HL-60/S4 treated with retinoic acid at 250 ng/mL for 4 days and 3 days (cell line): ENCODE results near the gene RIMKLB.
"Not testable (repeated sequence)": the region's sequence is repeated elsewhere in the genome, so short reads cannot be mapped to it uniquely, and the experiment has no call there.

Source experiments
- in situ Hi-C: fragments of 300-500 bp; cut with MboI; formaldehyde crosslinking; loops from 2 replicates; pipeline ENCODE4 v1.7.0; 2022; ENCODE audit warnings: low sequenced_read_pairs

The RIMKLB gene

DNA sequence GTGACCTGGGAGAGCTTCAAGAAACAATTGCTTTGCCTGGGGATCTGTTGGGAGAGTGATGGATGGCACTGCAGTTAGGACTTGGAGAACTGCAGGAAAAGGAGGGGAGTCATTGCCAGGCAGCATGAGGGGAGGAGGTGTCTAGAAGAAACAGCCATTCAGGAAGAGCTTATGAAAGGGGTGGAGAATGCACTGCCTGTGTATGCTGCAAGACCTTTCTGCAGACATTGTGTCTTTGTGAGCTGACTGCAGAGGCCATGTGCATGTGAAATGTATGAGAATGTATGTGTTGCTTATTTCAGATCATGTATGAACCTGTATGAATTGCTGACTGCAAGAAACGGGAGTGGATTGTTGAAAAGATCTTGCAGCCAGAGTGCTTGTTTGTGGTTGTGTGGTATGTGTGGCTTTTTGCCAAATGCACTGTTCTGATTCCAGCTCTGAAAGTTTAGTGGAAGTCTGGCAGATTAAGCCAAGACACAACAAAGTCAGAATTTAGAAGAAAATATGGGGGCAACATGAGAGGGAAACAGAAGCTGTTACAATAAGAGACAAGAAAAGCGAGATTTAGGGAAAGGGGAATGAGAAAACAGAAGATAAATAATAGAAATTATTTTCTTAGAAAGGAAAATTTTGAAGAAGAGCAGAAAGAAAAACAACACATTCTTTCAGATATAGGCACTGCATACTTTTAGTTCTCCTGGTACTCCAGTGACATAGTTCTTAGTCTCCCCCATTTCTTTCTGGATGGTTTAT lies 9.8 kb upstream of the RIMKLB start:
- in situ Hi-C loops: loop anchor here (10.0 to 25.0 kb wide), 2 partner anchors 174 to 357 kb away; no protein-coding TSS in a partner anchor

DNA sequence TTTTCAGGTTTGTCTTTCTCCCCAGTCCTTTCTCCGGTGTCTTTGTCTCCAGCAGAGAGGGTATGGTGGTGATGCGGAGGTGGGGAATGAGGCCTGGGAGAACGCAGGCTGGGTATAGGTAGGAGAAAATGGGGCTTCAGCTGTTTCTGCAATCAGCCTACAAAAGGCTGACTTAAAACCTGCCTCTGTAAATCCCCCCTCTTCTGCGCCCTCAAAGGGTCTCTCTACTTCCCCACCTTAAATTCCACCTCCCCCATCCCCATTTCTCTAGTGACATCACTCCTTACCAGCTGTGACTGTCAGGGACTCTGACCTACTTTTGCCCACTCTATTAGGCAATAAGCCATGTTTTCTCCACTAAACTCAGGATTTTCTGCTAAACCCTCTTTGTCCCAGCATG lies 8.1 kb upstream of the RIMKLB start:
- in situ Hi-C loops: loop anchor here (10.0 to 25.0 kb wide), 2 partner anchors 173 to 355 kb away; no protein-coding TSS in a partner anchor

DNA sequence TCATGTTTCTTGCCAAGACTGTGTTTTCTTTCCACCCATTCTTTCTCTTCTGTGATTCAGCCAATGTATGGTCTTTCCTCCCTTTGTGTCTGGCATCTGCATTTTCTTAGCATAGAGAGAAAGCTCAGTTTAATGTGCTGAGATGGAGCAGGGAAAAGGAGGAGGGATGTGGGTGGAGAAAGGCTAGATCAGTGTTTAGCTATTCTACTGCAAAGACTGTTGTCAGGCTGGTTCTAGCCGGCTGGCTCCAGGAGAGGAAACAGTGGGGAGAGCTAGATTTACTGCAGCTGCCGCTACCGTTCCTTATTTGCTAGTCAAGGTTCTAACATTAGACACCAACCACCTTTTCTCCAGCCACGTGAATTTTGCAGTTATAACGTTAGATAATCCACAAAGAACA lies 5.2 kb upstream of the RIMKLB start:
- in situ Hi-C loops: loop anchor here (25.0 kb wide), 1 partner anchor 170 kb away; no protein-coding TSS in a partner anchor

DNA sequence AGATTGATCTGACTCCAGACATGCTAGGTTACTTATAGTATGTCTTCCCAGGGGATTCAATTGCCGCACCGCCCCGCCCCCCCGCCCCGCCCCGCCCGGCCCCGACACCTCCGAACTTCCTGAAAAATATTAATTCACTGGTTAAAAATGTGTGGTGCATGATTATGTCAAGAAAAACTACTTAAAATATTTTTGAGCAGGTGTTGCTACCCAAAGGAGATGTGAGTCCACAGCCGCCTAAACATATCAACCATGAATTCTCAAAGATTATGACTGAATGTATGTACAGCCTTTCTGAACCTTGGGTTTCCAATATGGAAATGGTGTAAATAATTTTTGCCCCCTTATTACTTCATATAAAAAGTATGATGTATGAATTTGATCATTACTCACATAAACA lies 2.7 kb upstream of the RIMKLB start:
- in situ Hi-C loops: loop anchor here (25.0 kb wide), 1 partner anchor 167 kb away; no protein-coding TSS in a partner anchor

DNA sequence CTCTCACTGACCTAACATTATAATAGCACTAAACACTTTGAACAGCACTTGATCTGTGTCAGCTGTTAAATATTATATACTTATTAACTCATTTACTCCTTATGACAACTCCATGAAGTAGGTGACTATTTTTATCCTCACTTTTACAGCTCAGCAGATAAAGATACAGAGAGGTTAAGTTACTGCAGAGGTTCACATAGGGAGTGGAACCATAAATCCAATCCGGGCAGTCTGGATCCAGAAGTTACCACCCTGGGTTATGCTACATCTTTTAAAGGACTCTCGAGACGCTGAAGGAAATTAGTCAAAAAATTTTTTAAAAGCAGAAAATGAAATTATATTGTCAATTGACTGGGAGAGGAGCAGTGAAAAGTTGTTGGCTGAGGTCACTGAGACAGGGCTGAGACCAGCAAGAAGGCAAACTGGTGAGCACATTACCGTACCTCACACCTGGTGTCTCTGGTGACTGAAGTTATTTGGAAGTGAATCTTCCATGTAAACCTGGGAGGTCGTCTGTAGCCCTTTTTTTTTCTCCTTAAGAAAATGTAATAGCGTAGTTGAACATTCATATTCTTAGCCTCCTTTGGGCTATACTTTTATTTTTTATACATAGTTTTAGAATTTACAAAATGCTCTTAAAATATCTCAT lies 1.2 kb upstream of the RIMKLB start:
- in situ Hi-C loops: loop anchor here (25.0 kb wide), 1 partner anchor 166 kb away; no protein-coding TSS in a partner anchor

DNA sequence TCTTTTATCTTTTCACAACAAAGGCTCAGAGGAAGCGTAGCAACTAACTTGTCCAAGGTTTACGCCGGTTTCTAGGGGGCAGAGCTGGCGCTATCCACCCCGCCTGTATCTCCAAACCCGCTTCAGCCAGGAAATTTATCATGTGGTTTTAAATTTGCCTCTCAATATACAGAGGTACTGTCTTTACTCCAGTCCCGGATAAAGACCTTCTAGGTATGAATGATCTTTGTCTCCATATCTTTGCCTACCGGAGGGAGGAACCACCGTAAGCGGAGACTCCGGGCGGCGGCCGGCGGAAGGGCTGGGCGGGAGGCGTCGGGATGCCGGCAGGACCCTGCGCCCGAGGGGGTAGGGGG lies 693 bp upstream of the RIMKLB start:
- in situ Hi-C loops: loop anchor here (25.0 kb wide), 1 partner anchor 165 kb away; no protein-coding TSS in a partner anchor

DNA sequence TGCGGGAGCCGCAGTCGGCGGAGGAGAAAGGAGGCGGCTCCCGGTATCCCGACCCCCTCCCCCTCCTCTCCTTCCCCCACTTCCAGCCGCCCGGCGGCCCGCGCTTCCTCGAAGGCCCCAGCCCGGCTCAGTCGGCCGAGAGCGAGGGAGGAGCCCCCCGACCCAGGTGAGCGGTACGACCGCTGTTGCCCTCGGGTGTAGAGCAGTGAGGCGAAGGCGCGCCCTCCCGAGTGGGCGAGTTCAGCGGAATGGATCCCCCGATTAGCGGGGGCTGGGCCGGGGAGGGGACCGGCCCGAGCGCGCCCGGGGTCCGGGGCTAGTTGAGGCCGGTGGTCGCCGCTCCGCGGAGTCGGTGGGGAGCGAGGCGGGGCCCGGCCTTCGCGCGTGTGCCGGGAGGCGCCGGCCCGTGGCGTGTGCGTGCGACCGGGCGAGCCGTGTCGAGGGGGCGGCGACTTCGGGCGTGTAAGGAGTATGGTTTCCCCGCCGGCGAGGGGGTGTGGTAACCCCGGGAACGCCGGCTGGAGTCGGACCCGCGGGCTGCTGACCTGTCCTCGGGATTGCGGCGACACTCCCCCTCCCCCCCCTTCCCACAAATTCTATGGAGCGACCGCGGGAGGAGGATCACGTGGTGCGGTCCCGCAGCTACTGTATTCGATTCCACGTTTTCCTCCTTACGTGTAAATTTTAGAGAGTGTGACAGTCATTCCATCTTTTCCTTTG lies 501 bp downstream of the RIMKLB start:
- in situ Hi-C loops: loop anchor here (25.0 kb wide), 1 partner anchor 164 kb away; no protein-coding TSS in a partner anchor

DNA sequence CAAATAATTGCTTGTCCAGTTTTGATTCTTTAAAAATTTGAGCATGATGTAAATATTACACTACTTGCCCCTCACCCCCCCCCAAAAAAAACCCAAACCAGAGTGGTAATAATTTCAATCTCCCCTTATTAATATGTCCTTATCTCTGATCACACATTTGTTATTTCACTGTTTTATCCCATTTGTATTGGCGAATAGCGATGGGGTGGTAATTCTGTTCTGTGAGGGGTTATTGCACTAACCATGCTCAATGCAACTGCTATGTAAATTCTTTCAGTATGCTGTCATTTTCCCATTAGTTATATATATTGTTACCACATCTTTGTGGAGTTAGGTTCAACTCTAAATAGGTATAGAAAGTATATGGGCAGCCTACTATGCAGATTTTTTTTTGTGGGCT lies 1.1 kb downstream of the RIMKLB start:
- in situ Hi-C loops: loop anchor here (25.0 kb wide), 1 partner anchor 163 kb away; no protein-coding TSS in a partner anchor

DNA sequence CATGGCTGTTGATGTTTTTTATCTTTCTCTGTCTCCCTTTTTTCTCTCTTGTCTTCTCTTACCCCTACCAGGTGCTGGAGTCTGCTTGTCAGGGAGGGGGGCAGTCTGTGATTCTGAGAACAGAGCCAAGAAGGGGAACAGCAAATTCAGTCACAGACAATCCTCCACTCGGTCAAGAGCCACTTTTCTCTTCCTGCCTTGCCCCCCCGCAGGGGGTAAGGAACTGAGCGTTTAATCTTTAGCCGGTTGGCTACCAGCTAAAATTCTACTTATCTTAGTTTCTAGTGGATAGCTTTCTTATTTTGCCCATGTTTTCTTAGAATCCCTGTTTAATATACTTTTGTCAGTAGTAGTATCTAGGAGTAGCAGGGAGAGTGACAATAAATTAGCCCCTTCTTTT lies 1.9 kb downstream of the RIMKLB start:
- in situ Hi-C loops: loop anchor here (25.0 kb wide), 1 partner anchor 163 kb away; no protein-coding TSS in a partner anchor

DNA sequence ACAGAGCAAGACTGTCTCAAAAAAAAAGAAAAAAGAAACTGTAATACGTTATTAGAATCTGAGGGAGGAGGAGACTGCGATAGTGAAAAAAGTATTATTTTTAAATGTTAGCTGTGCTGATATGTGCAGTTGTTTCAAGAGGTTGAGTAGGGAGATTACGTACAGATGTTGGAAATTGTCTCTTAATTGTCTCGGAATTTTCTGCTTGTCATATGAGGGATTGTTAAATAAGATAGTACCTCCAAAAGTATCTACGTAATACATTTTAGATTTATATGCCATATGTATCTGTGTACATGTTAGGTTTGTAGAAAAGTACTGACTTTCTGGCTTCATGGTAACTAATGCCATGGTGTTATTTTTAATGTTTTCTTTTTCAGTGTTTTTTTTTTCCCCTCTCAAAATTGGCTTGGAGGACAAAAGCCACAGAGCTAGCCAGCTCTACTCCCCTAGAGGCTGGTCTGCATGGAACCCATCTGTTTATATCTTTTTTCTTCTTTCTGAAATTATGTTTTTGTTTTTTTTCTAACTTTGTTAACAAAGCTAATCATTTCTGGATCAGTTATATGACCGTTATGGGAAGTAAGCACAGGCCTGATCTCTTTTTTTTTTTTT lies 3.4 kb downstream of the RIMKLB start:
- in situ Hi-C loops: no loop called here

DNA sequence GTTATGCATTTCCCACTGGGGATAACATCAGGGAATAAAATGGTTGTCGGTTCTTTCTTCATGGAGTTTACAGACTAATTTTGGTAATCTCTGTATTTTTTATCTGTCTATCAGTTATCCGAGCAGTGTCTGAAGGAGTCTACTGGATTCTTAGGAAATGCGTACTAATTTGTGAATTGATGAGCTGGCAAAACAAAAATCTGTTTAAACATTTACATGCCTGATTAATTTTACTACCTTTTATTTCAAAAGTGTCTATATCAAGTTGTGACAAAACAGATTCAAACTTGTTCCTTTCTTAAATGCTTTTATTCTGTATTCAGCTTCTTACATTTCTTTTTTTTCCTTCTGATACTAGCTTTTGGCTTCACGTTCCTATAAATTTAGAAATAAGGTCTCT lies 4.4 kb downstream of the RIMKLB start:
- in situ Hi-C loops: no loop called here

DNA sequence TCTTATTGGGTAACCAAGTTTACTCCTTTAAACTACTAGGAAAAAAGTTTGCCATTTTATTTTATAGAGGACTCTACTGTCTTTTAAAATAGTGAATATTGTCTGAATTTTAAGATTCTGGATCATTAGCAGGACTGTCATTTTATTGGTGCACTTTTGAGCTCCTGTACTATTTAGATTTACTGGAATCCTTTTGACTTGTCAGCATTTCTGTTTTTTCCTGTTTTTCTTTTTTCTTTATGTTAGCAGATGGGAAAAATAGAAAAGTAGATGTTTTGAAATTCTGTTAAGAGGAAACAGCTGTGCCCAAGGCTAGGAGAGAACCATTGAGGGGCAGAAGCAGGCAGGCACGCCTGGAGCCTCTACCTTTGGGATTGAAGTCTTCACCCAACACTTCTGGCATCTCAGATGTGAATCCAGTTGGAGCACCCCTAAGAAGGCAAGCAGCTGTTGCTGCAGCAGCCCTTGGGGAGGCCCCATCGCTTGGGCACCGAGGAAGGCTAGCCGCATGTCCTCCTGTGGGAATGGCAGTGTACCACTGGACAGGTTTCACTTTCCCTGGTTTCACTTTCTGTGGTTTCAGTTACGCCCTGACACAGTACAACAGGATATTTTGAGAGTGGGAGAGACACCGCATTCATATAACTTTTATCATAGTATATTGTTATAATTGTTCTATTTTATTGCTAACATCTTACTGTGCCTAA lies 11.5 kb downstream of the RIMKLB start:
- in situ Hi-C loops: no loop called here

DNA sequence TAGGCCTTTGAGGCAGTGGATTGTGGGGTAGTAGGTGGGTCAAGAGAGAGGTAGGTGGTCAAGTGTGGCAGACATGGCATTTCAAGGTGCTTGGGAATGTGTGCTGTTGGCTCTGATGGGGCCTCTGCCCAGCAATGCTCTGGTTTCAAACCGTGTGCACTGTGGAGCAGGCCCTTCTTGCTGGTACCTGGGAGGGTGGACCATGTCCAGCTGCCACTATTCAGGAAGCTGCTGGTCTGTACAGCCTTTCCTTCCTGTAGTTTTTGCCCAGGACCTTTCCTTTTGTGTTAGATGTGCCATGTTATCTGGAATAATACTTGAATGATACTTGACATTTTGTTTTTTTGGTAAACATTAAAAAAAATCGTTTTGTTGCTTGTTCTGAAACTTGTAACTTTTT lies 14.8 kb downstream of the RIMKLB start:
- in situ Hi-C loops: no loop called here

DNA sequence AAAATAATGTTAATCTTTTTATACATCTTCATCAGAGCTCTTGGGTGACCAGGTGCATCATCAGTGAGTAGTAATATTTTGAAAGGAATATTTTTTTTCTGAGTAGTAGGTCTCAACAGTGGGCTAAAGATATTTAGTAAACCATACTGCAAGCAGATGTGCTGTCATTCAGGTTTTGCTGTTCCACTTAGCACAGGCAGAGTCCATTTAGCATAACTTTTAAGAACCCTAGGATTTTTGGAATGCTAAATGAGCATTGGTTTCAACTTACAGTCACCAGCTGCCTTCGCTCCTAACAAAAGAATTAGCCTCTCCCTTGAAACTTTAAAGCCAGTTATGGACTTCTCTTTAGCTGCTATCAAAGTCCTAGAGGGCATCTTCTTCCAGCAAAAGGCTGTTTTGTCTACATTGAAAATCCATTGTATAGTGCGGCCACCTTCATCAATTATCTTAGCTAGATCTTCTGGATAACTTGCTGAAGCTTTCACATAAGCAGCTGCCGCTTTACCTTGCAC lies 24.6 kb downstream of the RIMKLB start:
- in situ Hi-C loops: no loop called here

DNA sequence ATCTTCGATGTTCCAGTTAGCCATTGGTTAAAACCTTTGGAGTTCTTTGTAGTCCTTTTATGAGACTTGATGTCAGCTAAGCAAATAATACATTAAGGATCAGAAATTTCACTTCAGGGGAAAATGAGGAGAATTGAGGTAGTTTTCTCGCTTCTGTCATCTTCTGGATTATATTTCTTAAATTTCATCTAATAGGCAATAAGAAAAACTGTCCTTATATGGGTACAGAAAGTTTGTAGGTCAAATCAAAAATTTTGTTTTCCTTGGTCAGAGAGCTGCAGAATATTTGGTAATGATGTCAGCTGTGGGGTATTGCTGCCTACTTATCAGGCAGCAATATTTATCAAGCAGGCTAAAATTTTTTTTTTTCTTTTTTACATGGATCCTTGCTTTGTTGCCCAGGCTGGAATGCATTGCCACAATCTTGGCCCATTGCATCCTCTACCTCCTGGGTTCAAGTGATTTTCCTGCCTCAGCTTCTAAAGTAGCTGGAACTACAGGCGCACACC lies 37.1 kb downstream of the RIMKLB start:
- in situ Hi-C loops: no loop called here

DNA sequence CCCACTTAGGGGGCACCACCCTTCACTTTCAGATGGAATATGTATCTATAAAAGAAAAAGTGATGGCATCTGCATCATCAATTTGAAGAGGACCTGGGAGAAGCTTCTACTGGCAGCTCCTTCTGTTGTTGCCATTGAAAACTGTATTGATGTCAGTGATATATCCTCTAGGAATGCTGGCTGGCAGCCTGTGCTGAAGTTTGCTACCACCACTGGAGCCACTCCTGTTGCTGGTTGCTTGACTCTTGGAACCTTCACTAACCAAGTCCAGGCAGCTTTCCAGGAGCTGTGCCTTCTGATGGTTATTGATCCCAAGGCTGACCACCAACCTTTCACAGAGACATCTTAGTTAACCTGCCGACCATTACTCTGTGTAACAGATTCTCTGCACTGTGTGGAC lies 44.7 kb downstream of the RIMKLB start:
- in situ Hi-C loops: no loop called here

DNA sequence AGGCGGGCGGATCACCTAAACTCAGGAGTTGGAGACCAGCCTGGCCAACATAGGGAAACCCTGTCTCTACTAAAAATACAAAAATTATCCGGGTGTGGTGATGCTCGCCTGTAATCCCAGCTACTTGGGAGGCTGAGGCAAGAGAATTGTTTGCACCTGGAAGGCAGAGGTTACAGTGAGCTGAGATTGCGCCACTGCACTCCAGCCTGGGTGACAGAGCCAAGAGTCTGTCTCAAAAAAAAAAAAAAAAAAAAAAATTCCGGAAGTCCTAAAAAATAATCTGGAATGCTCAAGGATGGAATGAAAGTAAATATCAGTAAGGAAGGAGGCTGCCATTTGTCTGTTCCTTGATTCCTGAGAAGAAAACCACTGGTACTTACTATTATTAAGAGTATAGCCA lies 45.3 kb downstream of the RIMKLB start:
- in situ Hi-C loops: not testable (repeated sequence)

DNA sequence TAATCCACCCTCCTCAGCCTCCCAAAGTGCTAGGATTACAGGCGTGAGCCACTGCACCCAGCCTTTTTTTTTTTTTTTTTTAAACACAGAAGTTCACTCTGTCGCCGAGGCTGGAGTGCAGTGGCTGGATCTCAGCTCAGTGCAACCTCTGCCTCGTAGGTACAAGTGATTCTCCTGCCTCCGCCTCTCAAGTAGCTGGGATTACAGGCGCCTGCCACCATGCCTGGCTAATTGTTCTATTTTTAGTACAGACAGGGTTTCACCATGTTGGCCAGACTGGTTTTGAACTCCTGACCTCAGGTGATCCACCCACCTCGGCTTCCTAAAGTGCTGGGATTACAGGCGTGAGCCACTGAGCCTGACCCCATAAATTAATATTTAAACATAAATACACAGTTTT lies 47.8 kb downstream of the RIMKLB start:
- in situ Hi-C loops: not testable (repeated sequence)

DNA sequence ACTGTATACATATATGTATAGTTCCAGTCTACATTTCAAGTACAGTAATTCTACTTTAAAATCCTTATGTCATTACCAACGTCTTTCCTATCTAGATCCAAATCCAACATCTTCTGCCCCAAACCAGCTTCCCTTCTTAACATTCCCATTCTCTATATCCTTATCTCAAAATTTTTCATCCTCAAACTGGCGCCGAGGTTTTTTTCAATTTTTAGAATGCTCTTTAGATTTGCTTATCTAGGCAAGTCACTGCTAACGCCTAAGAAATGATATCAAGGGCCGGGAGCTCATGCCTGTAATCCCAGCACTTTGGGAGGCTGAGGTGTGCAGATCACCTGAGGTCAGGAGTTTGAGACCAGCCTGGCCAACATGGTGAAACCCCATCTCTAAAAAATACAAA lies 48.3 kb downstream of the RIMKLB start:
- in situ Hi-C loops: no loop called here

DNA sequence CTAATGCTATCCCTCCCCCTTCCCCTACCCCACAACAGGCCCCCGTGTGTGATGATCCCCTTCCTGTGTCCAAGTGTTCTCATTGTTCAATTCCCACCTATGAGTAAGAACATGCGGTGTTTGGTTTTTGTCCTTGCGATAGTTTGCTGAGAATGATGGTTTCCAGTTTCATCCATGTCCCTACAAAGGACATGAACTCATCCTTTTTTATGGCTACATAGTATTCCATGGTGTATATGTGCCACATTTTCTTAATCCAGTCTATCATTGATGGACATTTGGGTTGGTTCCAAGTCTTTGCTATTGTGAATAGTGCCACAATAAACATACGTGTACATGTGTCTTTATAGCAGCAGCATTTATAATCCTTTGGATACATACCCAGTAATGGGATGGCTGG lies 62.3 kb downstream of the RIMKLB start:
- in situ Hi-C loops: not testable (repeated sequence)
